Activated T-cell treated with anti-CD3 and anti-CD28 coated beads for 4 hours (primary cell): Measurements from ENCODE around the gene ZDHHC1.

Source experiments
- DNase-seq: peaks from one replicate; pipeline ENCODE4 v3.0.0-alpha.2; 2020

Gene ZDHHC1

DNA sequence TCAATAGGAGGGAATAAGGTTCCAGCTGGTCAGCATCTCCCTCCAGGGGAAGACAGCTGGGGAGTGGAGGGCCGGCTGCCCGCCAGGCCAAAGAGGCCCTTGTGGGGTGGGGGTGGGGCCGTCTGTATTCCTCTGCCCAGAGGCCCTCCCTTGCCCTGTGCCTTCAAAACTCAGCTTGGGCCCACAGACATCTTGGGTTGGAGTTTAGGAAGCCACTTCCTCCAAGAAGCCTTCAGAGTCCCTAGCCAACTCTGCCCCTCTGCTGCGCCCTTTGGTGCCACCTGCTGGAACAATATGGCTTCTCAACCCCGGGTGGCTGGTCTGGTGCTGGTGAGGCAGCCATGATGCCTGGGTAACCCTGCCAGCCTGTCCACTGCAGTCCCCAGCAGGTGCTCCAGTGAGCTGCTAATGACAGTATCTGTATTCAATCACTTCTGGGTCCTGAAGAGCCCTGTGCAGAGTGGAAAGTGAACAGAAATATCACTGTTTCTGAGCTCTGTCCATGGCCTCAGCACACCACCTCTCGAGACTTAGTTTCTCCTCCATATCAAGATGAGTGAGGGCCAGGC, 31.3 kb upstream of the ZDHHC1 start:
- DNase-seq = peak; percentile 48

DNA sequence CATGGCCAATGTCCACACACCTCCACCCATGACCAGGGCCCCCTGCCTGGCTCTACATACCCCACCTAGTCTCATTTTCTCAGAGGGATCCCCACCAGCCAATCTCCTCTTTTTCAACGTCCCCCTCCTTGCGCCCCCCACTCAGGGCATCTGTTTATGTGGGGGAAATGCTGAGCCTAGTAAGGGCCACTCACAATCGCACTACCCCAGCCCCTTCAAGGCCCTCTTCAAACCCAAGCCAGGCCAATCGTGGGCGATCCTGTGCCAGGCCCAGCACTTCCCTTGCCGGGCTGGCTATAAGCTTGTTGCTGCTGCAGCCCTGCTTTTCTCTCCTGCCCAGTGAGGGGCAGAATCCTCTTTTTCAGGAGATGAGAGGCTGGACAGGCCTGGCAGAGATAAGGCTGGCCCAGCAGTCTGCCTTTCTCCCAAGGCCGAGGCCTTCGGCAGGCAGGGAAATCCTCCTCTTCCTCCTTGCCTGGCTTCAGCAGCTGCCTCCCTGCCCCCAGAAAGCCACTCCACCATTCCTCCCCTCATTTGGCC, 30.8 kb upstream of the ZDHHC1 start:
- no peak for DNase-seq

DNA sequence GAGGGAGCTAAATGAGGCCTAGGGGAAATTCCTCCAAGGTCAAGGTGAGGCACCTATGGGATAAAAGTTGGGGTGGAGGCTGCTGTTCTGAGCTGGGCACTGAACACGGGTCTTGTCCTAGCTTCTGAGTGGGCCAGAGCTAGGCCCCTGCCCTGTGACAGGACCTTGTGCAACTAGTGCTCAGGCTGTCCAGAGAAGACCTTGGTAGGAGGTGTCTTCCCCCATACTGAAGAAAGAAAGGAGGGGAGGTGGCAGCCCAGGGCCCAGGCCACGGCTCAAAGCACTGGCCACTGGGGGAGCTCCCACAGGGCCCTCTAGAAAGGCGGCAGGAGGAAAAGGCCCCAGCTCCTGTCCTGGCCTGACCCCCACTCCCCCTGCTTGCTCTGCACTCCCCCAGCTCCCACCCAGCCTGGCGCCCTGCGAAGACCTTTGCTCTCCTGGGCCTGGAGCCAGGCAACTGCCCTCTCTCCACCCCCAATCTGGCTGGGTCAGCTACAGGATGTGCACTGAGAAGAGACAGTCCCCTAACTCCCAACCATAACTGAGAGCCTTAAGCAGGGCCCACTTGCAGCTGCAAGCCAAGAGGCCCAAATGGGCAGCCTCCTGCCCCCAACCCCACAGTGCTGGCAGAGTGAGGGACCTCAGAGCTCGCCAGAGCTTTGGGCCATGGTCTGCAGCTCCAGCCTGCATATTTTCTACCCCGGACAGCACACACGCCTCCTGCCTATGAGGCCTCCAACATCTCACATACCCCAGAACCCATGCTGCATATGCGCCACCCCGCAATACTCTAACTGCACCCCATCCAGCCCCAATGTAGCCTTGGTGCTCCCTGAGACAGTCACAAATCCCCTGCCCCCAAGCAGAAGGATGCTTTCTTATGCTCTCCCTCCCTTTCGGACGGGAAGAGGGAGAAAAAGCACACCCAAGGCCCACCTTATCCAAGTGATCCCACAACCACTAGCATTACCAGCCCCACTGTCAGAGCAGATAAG, 29.9 kb upstream of the ZDHHC1 start:
- no peak for DNase-seq

- no peak for DNase-seq
These were observed 29.2 kb upstream of the ZDHHC1 start for GRCh38 chr16:67445441-67445912.

GRCh38 chr16:67445126-67445426, 28.8 kb upstream of the ZDHHC1 start:
- DNase-seq = no peak

DNA sequence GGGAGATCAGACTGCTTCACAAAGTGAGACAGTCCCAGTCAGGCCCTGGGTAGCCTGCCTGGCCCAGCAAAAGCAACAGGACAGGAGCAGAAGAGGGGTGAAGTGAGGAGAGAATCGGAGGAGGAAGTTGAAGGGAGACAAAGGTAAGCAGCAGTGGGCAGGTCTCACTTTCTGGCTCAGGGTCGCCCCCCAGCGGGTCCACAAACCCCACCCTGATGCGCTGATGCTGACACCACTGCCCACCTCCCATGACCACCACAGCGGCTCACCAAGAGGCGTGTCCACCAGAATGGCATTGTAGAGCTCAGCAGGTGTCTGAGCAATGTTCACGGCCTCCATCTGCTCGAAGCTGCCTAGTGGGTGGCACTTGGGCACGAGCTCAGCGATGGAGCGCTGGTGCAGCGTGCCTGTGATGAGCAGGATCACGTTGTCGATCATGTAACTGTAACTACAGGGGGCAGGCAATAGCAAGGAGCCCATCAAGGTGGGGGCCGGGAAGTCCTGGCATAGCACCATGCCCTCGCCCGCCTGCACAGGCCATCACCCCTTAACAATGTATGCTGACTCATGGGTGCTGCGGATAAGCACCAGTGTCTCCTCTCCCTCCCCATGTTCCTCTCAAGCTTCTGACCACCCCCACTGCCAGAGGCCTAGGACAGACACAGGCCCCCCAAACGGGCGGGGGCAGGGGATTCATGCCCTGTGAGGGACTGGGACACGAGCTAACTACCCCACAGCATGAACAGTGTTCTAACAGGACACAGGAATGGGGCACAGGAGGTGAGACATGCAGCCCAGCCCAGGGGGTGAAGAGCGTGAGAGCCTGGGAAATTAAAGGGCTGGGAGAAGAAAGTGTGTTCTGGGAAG, 28.2 kb upstream of the ZDHHC1 start:
- no peak for DNase-seq

- no peak for DNase-seq
These were observed 27.0 kb upstream of the ZDHHC1 start for GRCh38 chr16:67443265-67443664.

DNA sequence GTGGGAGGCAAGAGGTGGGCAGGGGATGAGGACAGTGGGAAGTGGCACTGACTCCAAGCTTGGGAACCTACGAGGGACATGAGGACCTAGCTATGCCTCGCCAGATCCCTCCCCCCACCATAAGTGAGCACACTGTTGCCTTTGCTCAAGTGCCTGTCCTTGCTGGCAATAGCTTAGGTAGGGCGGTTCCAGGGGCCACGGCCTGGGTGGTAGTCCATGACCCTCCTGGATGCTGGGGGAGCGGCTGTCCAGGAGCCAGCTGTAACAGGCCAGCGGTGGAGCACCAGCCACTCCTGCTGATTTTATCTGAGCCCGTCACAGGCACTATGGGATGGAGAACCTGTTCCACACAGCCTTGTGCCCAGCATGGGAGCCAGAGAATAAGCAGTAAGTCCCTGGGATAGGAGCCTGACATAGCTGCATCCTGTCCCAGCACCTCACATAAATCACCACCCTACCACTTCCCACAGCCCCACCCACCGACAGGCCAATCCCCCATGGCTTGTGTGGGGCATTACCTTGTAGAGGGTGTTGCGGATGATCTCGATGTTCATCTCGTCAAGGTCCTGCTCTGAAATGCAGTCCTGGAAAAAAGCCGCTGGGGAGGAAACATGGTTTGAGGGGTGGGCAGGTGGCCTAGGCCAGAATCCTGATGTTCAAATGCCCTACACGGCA, 26.4 kb upstream of the ZDHHC1 start:
- no peak for DNase-seq

DNA sequence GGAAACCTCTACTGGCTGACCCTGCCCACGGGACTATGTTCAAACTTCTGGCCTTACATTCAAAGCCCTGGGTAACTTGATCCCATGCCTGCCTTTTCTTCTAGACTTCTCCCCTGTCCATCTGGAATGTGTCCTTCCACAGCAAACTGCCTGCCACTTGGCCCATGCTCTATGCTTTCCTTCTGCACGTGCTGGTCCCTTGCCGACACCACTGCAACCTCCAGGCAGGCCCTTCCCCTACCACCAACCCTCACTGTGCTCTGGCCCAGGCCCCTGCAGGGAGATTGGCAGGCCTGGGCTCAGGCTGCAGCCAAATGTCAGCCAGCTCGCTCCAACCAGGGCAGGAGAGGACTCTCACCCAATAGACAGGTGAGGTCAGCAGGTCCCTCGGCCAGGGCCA, 25.6 kb upstream of the ZDHHC1 start:
- DNase-seq = no peak

- no peak for DNase-seq
These were observed 25.0 kb upstream of the ZDHHC1 start for GRCh38 chr16:67441271-67441753.

DNA sequence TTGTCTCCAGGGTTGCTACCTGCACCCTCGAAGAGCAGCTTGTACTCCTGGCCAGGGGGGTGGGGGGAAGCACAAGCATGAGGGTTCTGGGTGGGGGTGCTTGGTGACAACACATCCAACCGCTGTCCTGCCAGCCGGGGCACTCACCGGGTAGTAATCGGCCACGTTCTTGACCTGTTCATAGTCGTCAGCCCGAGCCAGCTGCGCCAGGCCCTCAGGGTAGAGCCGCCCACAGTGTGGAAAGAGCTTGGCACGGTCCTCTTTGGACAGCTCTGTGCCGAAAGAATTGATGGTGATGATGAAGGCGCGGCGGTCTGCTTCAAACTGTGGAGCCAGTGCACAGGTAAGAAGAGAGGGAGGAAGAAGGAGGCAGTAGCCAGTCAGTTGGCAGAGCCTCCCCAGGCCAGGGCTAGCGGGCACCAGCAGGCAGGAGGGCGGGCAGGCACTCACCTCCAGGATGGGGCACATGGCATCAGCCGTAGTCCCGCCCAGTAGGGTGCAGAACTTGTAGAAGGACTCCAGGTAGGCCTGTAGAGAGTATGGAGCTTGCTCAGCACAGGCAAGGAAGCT, 22.6 kb upstream of the ZDHHC1 start:
- no peak for DNase-seq

- DNase-seq = no peak
These were observed 22.0 kb upstream of the ZDHHC1 start for GRCh38 chr16:67438098-67438791.

DNA sequence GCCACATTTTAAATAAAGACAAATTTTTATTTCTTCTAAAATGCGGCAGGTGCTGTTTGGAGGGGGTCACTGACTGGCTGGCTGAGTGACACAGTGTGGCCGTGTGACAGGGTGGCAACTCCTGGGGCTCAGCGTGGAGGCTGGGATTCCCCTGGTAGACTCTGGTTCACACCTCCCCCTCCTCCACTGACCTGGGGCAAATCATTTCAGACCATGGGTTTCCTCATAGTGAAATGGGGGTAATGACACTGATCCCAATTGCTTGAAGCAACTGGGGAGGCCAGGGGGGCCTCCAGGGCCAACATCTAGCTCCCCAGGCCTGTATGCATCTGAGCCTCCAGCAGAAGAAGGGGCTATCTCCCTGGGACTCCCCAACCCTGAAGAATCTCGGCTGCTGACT, 21.2 kb upstream of the ZDHHC1 start:
- DNase-seq = no peak

- DNase-seq = no peak
These were observed 20.4 kb upstream of the ZDHHC1 start for GRCh38 chr16:67436640-67437193.

DNA sequence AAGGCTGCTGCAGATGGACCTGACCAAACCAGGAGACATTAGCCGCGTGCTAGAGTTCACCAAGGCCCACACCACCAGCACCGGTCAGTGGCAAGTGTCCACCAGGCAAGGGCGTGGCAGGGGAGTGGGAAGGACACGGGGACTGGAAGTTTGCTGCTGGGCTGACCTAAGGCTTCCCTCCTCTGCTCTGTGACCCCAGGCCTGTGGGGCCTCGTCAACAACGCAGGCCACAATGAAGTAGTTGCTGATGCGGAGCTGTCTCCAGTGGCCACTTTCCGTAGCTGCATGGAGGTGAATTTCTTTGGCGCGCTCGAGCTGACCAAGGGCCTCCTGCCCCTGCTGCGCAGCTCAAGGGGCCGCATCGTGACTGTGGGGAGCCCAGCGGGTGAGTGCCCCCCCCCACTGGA, 19.5 kb upstream of the ZDHHC1 start:
- no peak for DNase-seq

DNA sequence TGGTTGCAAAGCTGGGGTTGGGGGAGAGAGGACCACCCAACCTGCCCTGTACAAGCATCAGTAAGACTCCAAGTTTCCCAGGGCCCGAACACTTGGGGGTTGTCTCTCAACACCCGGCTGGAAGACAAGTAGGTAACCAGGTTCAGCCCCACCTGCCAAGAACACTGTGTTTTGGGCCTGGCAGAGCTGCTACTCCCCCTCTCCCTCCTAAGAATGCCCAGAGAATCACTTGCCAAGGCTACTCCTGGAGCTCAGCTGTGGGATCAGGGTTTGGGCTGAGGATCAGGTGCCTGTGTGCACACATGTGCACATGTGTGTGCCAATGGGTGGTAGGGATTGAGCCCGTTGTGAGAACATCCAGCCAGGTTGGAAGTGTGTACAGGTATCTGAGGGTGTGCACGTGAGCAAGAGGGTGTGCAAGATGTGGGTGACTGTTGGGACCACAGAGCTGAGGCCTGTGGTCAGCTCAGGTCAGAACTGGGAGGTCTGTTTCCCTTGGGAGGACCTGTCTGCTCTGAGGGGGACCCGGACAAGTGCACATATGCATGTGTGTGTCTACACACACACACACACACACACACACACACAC, 16.9 kb upstream of the ZDHHC1 start:
- DNase-seq = no peak

DNA sequence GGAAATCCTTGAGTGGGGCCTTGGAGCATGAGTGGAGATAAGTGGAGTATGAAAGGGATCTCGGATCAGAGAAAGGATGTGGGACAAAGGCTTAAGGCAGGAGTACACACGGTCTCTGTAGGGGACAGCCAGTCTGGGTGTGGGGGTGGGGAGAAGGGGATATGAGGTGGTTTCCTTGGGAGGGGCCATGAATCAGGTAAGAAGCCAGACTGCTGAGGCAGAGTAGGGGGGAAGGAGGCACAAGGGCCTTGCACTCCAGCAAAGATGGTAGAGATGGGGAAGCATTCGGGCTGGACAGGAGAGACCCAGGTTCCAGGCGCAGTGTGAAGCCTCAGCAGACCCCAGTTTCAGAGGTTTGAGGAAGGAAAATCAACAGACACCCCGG, 16.2 kb upstream of the ZDHHC1 start:
- DNase-seq = no peak

DNA sequence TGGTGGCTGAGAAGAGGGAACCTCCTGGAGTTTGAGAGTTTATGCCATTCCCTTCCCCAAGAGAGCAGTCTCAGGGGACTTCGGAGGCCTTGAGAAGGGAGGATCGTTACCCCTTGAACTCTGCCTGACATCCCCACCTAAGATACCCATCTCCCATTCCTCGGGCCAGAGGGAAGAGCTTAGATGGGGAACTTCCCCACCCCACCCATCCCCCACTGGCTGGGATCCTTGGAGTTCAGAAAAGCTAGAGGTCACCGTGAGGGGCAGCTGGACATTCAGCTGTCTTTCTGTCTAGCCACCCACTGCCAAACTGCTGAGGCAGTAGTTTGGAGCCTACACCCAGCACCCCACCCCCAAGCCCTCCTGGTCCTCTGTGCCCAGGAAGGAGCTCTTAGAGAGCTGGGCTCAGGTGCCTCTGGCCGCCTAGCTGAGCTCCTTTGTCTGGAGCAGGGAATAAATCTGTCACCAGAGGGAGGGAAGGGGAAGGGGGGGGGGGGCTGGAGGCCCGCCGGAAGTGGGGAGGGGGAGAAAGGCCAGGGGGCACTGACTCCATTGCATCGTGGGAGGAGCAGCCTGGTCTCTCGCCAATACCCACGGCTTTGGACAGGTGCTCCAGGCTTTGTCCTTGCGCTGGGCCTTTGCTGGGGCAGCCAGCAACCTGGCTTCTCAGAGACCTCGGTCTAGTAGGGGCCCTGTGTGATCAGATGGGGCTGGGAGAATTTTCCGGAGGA, 15.7 kb upstream of the ZDHHC1 start:
- DNase-seq = no peak

DNA sequence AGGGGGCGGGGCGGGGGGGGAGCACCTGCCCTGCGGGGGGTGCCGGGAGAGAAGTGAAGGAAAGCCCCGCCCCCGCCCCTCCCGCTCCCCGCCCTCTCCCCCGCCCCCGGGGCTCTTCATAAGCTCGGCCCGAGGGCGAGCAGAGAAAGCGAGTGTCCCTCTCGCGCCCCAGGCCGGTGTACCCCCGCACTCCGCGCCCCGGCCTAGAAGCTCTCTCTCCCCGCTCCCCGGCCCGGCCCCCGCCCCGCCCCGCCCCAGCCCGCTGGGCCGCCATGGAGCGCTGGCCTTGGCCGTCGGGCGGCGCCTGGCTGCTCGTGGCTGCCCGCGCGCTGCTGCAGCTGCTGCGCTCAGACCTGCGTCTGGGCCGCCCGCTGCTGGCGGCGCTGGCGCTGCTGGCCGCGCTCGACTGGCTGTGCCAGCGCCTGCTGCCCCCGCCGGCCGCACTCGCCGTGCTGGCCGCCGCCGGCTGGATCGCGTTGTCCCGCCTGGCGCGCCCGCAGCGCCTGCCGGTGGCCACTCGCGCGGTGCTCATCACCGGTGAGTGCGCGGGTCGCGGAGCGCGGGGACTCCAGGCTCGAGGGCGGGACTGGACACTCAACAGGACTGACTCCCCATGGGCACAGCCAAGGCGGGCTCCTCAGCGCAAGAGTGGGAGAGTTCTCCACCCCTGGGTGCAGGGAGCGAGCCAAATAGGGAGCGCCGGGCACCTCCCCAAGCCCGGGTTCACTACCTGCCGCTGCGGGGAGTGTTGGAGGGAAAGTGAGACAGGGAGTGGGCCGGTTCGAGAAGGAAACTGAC, 14.9 kb upstream of the ZDHHC1 start, which contains the start of gene HSD11B2:
HSD11B2 (plus strand) TSS at position 145 of the 798 bp plus-strand sequence; CDS start at position 273, 128 bp downstream.
- DNase-seq = no peak
